HG02759 (cell line): ENCODE measurements around the gene GMDS.

Source experiments
- ATAC-seq: cut with Tn5 transposase; IDR thresholded peaks from one replicate; pipeline ENCODE4 v1.9.1; 2021; ENCODE audit warnings: mild to moderate bottlenecking, moderate library complexity; ENCODE audit not compliant: unreplicated experiment

The GMDS gene

GRCh38 chr6:1911474-1911873 is 333.9 kb downstream of the GMDS start:
- no peak for ATAC-seq

- no peak for ATAC-seq
Measured at GRCh38 chr6:1910621-1911407, 334.6 kb downstream of the GMDS start.

GRCh38 chr6:1908784-1909183 is 336.6 kb downstream of the GMDS start:
- ATAC-seq: no peak

GRCh38 chr6:1906609-1907008 is 338.8 kb downstream of the GMDS start:
- no peak for ATAC-seq

GRCh38 chr6:1906014-1906413 is 339.4 kb downstream of the GMDS start:
- no peak for ATAC-seq

GRCh38 chr6:1904898-1905297 is 340.5 kb downstream of the GMDS start:
- ATAC-seq: no peak

GRCh38 chr6:1904466-1904799 is 341.0 kb downstream of the GMDS start:
- no peak for ATAC-seq

GRCh38 chr6:1903780-1904465 is 341.5 kb downstream of the GMDS start:
- no peak for ATAC-seq

- ATAC-seq: no peak
Measured at GRCh38 chr6:1901556-1901955, 343.8 kb downstream of the GMDS start.

GRCh38 chr6:1896897-1897296 is 348.5 kb downstream of the GMDS start:
- ATAC-seq: no peak

GRCh38 chr6:1895721-1896120 is 349.7 kb downstream of the GMDS start:
- ATAC-seq: no peak

GRCh38 chr6:1894954-1895353 is 350.5 kb downstream of the GMDS start:
- ATAC-seq: no peak

- no peak for ATAC-seq
Measured at GRCh38 chr6:1893470-1894130, 351.8 kb downstream of the GMDS start.

GRCh38 chr6:1892716-1893115 is 352.7 kb downstream of the GMDS start:
- ATAC-seq: no peak

- ATAC-seq: no peak
Measured at GRCh38 chr6:1890987-1891386, 354.4 kb downstream of the GMDS start.

- no peak for ATAC-seq
Measured at GRCh38 chr6:1890071-1890470, 355.3 kb downstream of the GMDS start.

- no peak for ATAC-seq
Measured at GRCh38 chr6:1885576-1886011, 359.8 kb downstream of the GMDS start.

- ATAC-seq: no peak
Measured at GRCh38 chr6:1884313-1884712, 361.1 kb downstream of the GMDS start.

GRCh38 chr6:1878330-1878729 is 367.1 kb downstream of the GMDS start:
- ATAC-seq: no peak

GRCh38 chr6:1873781-1874180 is 371.6 kb downstream of the GMDS start:
- no peak for ATAC-seq

- ATAC-seq: no peak
Measured at GRCh38 chr6:1872649-1873131, 372.7 kb downstream of the GMDS start.
